ENCODE measurements around the gene TMEM131L.

TMEM131L gene

GRCh38 chr4:153521478-153521877 is 55.3 kb downstream of the TMEM131L start:
- no peak for DNase-seq (ENCODE audit: low spot score)

- no peak for DNase-seq (ENCODE audit: low spot score)
Observed at GRCh38 chr4:153521999-153522801, 56.0 kb downstream of the TMEM131L start.

GRCh38 chr4:153522802-153523094 is 56.6 kb downstream of the TMEM131L start:
- no peak for DNase-seq (ENCODE audit: low spot score)

GRCh38 chr4:153523164-153523796 is 57.1 kb downstream of the TMEM131L start:
- no peak for DNase-seq (ENCODE audit: low spot score)

GRCh38 chr4:153523941-153524386 is 57.8 kb downstream of the TMEM131L start:
- DNase-seq (ENCODE audit: low spot score) = no peak

- DNase-seq (ENCODE audit: low spot score) = no peak
Observed at GRCh38 chr4:153524682-153525081, 58.5 kb downstream of the TMEM131L start.

- no peak for DNase-seq (ENCODE audit: low spot score)
Observed at GRCh38 chr4:153527690-153528089, 61.5 kb downstream of the TMEM131L start.

GRCh38 chr4:153528705-153529485 is 62.7 kb downstream of the TMEM131L start:
- DNase-seq (ENCODE audit: low spot score) = no peak

- DNase-seq (ENCODE audit: low spot score) = no peak
Observed at GRCh38 chr4:153529646-153530045, 63.5 kb downstream of the TMEM131L start.

- no peak for DNase-seq (ENCODE audit: low spot score)
Observed at GRCh38 chr4:153530284-153530999, 64.3 kb downstream of the TMEM131L start.

GRCh38 chr4:153531000-153531358 is 64.8 kb downstream of the TMEM131L start:
- no peak for DNase-seq (ENCODE audit: low spot score)

- DNase-seq (ENCODE audit: low spot score) = no peak
Observed at GRCh38 chr4:153531976-153532626, 65.9 kb downstream of the TMEM131L start.

- DNase-seq (ENCODE audit: low spot score) = no peak
Observed at GRCh38 chr4:153532636-153533035, 66.5 kb downstream of the TMEM131L start.

GRCh38 chr4:153533387-153533786 is 67.2 kb downstream of the TMEM131L start:
- DNase-seq (ENCODE audit: low spot score) = no peak

- DNase-seq (ENCODE audit: low spot score) = no peak
Observed at GRCh38 chr4:153534792-153535629, 68.9 kb downstream of the TMEM131L start.

GRCh38 chr4:153535772-153536513 is 69.8 kb downstream of the TMEM131L start:
- no peak for DNase-seq (ENCODE audit: low spot score)

- no peak for DNase-seq (ENCODE audit: low spot score)
Observed at GRCh38 chr4:153537493-153537960, 71.4 kb downstream of the TMEM131L start.

- peak; percentile 44 for DNase-seq (ENCODE audit: low spot score)
Observed at GRCh38 chr4:153538487-153539357, 72.6 kb downstream of the TMEM131L start.

- DNase-seq (ENCODE audit: low spot score) = no peak
Observed at GRCh38 chr4:153539422-153539821, 73.3 kb downstream of the TMEM131L start.

Data from hepatic stellate cell (primary cell).